ENCODE data around the gene DESI2. TPM values are rescaled to one million over a fixed set of nuclear protein-coding genes. Genes with fewer than 3 reads are reported as not detected.

DESI2 gene
- total RNA-seq, 1 donor from 2014 or later: 25.5 TPM

GRCh38 chr1:244700808-244701207 lies 47.9 kb downstream of the DESI2 start:
- Histone ChIP-seq H3K27ac (no peak overlapping the region), H3K9me3 (no peaks in the 10 kb centered on the region), H3K27me3 (no peaks in the 10 kb centered on the region), H3K36me3 (peaks cover 0 to 8% of the 10 kb centered on the region in 2 donors), H3K4me1 (no peaks in the 10 kb centered on the region), H3K4me3 (no peak overlapping the region)
- no peak for TF ChIP-seq CTCF (IDR thresholded peaks at IDR 0.05)
- no peak for TF ChIP-seq POLR2AphosphoS5 (IDR thresholded peaks at IDR 0.05; ENCODE audit: insufficient read depth in 1 of 2, low read depth in 1 of 2)
- TF ChIP-seq POLR2A (IDR thresholded peaks at IDR 0.05): no peak
- no peak for DNase-seq (ENCODE audit: extremely low spot score in 2 of 2)
- intact Hi-C loops (cut with DNase I): no loop called here

GRCh38 chr1:244702620-244703019 lies 49.7 kb downstream of the DESI2 start:
- DNase-seq (ENCODE audit: extremely low spot score in 2 of 2): no peak
- no peaks in the 10 kb centered on the region for H3K4me1 ChIP-seq
- no peak for TF ChIP-seq CTCF (IDR thresholded peaks at IDR 0.05)
- TF ChIP-seq POLR2A (IDR thresholded peaks at IDR 0.05): no peak
- no peak for TF ChIP-seq POLR2AphosphoS5 (IDR thresholded peaks at IDR 0.05; ENCODE audit: insufficient read depth in 1 of 2, low read depth in 1 of 2)
- no peaks in the 10 kb centered on the region for H3K9me3 ChIP-seq
- H3K27ac ChIP-seq: no peak overlapping the region
- intact Hi-C loops (cut with DNase I): no loop called here
- H3K4me3 ChIP-seq: no peak overlapping the region
- H3K36me3 ChIP-seq: peaks cover 0 to 8% of the 10 kb centered on the region in 2 donors
- no peaks in the 10 kb centered on the region for H3K27me3 ChIP-seq

DNA sequence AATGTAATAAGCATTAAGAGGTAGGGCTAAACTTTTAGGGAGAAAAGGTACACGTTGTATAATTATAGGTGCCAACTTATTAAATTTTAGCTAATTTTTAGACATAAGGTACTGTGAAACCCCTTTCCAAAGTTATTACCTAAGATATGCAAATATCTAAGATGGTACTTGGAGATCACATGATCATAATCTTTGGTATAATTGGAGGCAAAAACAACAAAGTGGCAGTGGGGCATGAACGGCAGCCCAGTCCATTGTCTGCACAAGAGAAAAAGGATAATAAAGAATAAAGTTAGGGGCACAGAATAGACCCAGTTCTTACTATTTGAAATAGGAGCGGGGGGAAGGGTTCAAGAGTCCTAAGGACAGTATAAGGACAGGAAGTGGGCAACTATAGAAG lies 51.2 kb downstream of the DESI2 start:
- Histone ChIP-seq H3K9me3 (no peaks in the 10 kb centered on the region), H3K27ac (no peak overlapping the region), H3K4me1 (no peaks in the 10 kb centered on the region), H3K27me3 (no peaks in the 10 kb centered on the region), H3K4me3 (no peak overlapping the region), H3K36me3 (peaks cover 0 to 8% of the 10 kb centered on the region in 2 donors)
- TF ChIP-seq POLR2AphosphoS5 (IDR thresholded peaks at IDR 0.05; ENCODE audit: insufficient read depth in 1 of 2, low read depth in 1 of 2): no peak
- TF ChIP-seq CTCF (IDR thresholded peaks at IDR 0.05): no peak
- no peak for TF ChIP-seq POLR2A (IDR thresholded peaks at IDR 0.05)
- DNase-seq (ENCODE audit: extremely low spot score in 2 of 2): no peak
- intact Hi-C loops (cut with DNase I): no loop called here

- H3K36me3 ChIP-seq: no peaks in the 10 kb centered on the region
- DNase-seq (ENCODE audit: extremely low spot score in 2 of 2): no peak
- TF ChIP-seq POLR2A (IDR thresholded peaks at IDR 0.05) (no peak), POLR2AphosphoS5 (IDR thresholded peaks at IDR 0.05; ENCODE audit: insufficient read depth in 1 of 2, low read depth in 1 of 2) (no peak), CTCF (IDR thresholded peaks at IDR 0.05) (no peak)
- no peak overlapping the region for H3K27ac ChIP-seq
- no peaks in the 10 kb centered on the region for H3K4me1 ChIP-seq
- H3K27me3 ChIP-seq: no peaks in the 10 kb centered on the region
- intact Hi-C loops (cut with DNase I): no loop called here
- H3K9me3 ChIP-seq: no peaks in the 10 kb centered on the region
- no peak overlapping the region for H3K4me3 ChIP-seq
Measured at GRCh38 chr1:244705261-244706234, 52.6 kb downstream of the DESI2 start.

- H3K4me3 ChIP-seq: no peak overlapping the region
- H3K36me3 ChIP-seq: no peaks in the 10 kb centered on the region
- no peak for DNase-seq (ENCODE audit: extremely low spot score in 2 of 2)
- H3K27ac ChIP-seq: no peak overlapping the region
- intact Hi-C loops (cut with DNase I): no loop called here
- H3K4me1 ChIP-seq: no peaks in the 10 kb centered on the region
- TF ChIP-seq POLR2AphosphoS5 (IDR thresholded peaks at IDR 0.05; ENCODE audit: insufficient read depth in 1 of 2, low read depth in 1 of 2): no peak
- TF ChIP-seq CTCF (IDR thresholded peaks at IDR 0.05): no peak
- TF ChIP-seq POLR2A (IDR thresholded peaks at IDR 0.05): no peak
- no peaks in the 10 kb centered on the region for H3K9me3 ChIP-seq
- no peaks in the 10 kb centered on the region for H3K27me3 ChIP-seq
Measured at GRCh38 chr1:244709076-244709475, 56.1 kb downstream of the DESI2 start.
